Neural progenitor cell (in vitro differentiated cells): ENCODE results near the gene SLC35G1. TPM values are rescaled to one million over a fixed set of nuclear protein-coding genes. Genes with fewer than 3 reads are reported as not detected.

Experiments
- DNase-seq: peaks from one replicate; pipeline ENCODE4 v3.0.0-alpha.2; 2016; ENCODE audit warnings: low spot score
- H2AFZ ChIP-seq: fragments of 200-600 bp; sonication (generic); replicated peaks from 2 replicates; pipeline ENCODE4 v1.6.1; 2016; ENCODE audit warnings: antibody characterized with exemption
- H3F3A ChIP-seq: fragments of 200-600 bp; sonication (generic); 2 replicates; pipeline ENCODE4 v1.6.1; 2016; ENCODE audit warnings: antibody characterized with exemption, low read depth
- H3K27ac ChIP-seq: fragments of 200-600 bp; sonication (generic); 2 replicates; pipeline ENCODE4 v1.5.1; 2016; ENCODE audit warnings: mild to moderate bottlenecking
- H3K27me3 ChIP-seq: fragments of 200-600 bp; sonication (generic); 2 replicates; pipeline ENCODE4 v1.6.1; 2016; ENCODE audit warnings: mild to moderate bottlenecking, moderate library complexity
- H3K36me3 ChIP-seq: fragments of 200-600 bp; sonication (generic); 2 replicates; pipeline ENCODE4 v1.5.1; 2016
- H3K4me1 ChIP-seq: fragments of 200-600 bp; sonication (generic); 2 replicates; pipeline ENCODE4 v1.6.1; 2016; ENCODE audit warnings: mixed run types
- H3K4me2 ChIP-seq: fragments of 200-600 bp; sonication (generic); 2 replicates; pipeline ENCODE4 v1.6.1; 2016
- H3K4me3 ChIP-seq: fragments of 200-600 bp; sonication (generic); 2 replicates; pipeline ENCODE4 v1.5.1; 2016
- H3K79me2 ChIP-seq: fragments of 200-600 bp; sonication (generic); 2 replicates; pipeline ENCODE4 v1.6.1; 2016; ENCODE audit warnings: low read depth
- H3K9ac ChIP-seq: fragments of 200-600 bp; sonication (generic); 2 replicates; pipeline ENCODE4 v1.6.1; 2016
- H3K9me3 ChIP-seq: fragments of 200-600 bp; sonication (generic); 2 replicates; pipeline ENCODE4 v1.5.1; 2016; ENCODE audit warnings: low read depth
- H4K20me1 ChIP-seq: fragments of 200-600 bp; sonication (generic); 2 replicates; pipeline ENCODE4 v1.6.1; 2016; ENCODE audit warnings: low read depth
- H3K27ac Mint-ChIP-seq: 3 replicates; pipeline ENCODE4 v1.8.0; 2021; ENCODE audit warnings: mixed read lengths
- H3K27me3 Mint-ChIP-seq: 2 replicates; pipeline ENCODE4 v1.8.0; 2022; ENCODE audit warnings: low read depth, mild to moderate bottlenecking, inconsistent platforms, moderate library complexity, mixed read lengths; ENCODE audit not compliant: insufficient read depth
- H3K36me3 Mint-ChIP-seq: 3 replicates; pipeline ENCODE4 v1.8.0; 2021; ENCODE audit warnings: mixed read lengths
- H3K4me1 Mint-ChIP-seq: 3 replicates; pipeline ENCODE4 v1.8.0; 2021; ENCODE audit warnings: mixed read lengths
- H3K4me3 Mint-ChIP-seq: 3 replicates; pipeline ENCODE4 v1.8.0; 2021; ENCODE audit warnings: mild to moderate bottlenecking, moderate library complexity, mixed read lengths
- H3K9me3 Mint-ChIP-seq: 3 replicates; pipeline ENCODE4 v1.8.0; 2020; ENCODE audit warnings: mixed read lengths
- EZH2 ChIP-seq: fragments of 200-600 bp; sonication (generic); IDR thresholded peaks from 2 replicates; pipeline ENCODE4 v1.6.1; 2017; ENCODE audit warnings: antibody characterized with exemption, mild to moderate bottlenecking, moderate library complexity
- EZH2phosphoT487 ChIP-seq: fragments of 200-600 bp; sonication (generic); IDR thresholded peaks from 2 replicates; pipeline ENCODE4 v1.6.1; 2017; ENCODE audit warnings: antibody characterized with exemption
- total RNA-seq: library from RNA; depleted of rRNA; stranded (reverse); fragments of >200 nt; gene quantifications from 2 replicates; pipeline ENCODE4 v1.2.3, GENCODE V29; 2015; ENCODE audit warnings: low replicate concordance
- TF ChIP-seq, protein P1 (sequence below): fragments of 200-600 bp; sonication (generic); IDR thresholded peaks from 2 replicates; pipeline ENCODE4 v1.5.1; 2017; ENCODE audit warnings: antibody characterized with exemption, mild to moderate bottlenecking

SLC35G1 gene
- total RNA-seq, 1 donor from 2014 or later, result 14.6 TPM

GRCh38 chr10:93913706-93914105, 19.9 kb downstream of the SLC35G1 start:
- H3K36me3 ChIP-seq, result no peaks in the 10 kb centered on the region
- TF ChIP-seq EZH2, result no peak
- TF ChIP-seq, protein P1, sequence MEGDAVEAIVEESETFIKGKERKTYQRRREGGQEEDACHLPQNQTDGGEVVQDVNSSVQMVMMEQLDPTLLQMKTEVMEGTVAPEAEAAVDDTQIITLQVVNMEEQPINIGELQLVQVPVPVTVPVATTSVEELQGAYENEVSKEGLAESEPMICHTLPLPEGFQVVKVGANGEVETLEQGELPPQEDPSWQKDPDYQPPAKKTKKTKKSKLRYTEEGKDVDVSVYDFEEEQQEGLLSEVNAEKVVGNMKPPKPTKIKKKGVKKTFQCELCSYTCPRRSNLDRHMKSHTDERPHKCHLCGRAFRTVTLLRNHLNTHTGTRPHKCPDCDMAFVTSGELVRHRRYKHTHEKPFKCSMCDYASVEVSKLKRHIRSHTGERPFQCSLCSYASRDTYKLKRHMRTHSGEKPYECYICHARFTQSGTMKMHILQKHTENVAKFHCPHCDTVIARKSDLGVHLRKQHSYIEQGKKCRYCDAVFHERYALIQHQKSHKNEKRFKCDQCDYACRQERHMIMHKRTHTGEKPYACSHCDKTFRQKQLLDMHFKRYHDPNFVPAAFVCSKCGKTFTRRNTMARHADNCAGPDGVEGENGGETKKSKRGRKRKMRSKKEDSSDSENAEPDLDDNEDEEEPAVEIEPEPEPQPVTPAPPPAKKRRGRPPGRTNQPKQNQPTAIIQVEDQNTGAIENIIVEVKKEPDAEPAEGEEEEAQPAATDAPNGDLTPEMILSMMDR, result no peak
- no peak for TF ChIP-seq EZH2phosphoT487
- no peaks in the 10 kb centered on the region for H3K27me3 ChIP-seq
- Mint-ChIP-seq H3K36me3 (peaks cover 6% of the 10 kb centered on the region), H3K27me3 (no peaks in the 10 kb centered on the region), H3K4me3 (no peak overlapping the region), H3K4me1 (no peaks in the 10 kb centered on the region), H3K9me3 (no peaks in the 10 kb centered on the region), H3K27ac (no peak overlapping the region)
- peaks cover 14% of the 10 kb centered on the region for H3F3A ChIP-seq
- no peak for DNase-seq
- H2AFZ ChIP-seq, result no peak overlapping the region
- H3K4me1 ChIP-seq, result no peaks in the 10 kb centered on the region
- no peak overlapping the region for H3K27ac ChIP-seq
- H3K9me3 ChIP-seq, result no peaks in the 10 kb centered on the region
- H4K20me1 ChIP-seq, result no peaks in the 10 kb centered on the region
- H3K4me3 ChIP-seq, result no peak overlapping the region
- H3K4me2 ChIP-seq, result no peak overlapping the region
- H3K79me2 ChIP-seq, result no peaks in the 10 kb centered on the region
- H3K9ac ChIP-seq, result no peak overlapping the region

- H3K27me3 Mint-ChIP-seq, result no peaks in the 10 kb centered on the region
- Histone ChIP-seq H2AFZ (no peak overlapping the region), H3K4me3 (no peak overlapping the region), H3K4me1 (no peaks in the 10 kb centered on the region), H3K4me2 (no peak overlapping the region), H3F3A (peaks cover 14% of the 10 kb centered on the region), H3K9ac (no peak overlapping the region), H3K27ac (no peak overlapping the region), H4K20me1 (no peaks in the 10 kb centered on the region), H3K27me3 (no peaks in the 10 kb centered on the region), H3K36me3 (no peaks in the 10 kb centered on the region), H3K79me2 (no peaks in the 10 kb centered on the region), H3K9me3 (no peaks in the 10 kb centered on the region)
- DNase-seq, result peak; percentile 42
- no peaks in the 10 kb centered on the region for H3K9me3 Mint-ChIP-seq
- H3K27ac Mint-ChIP-seq, result no peak overlapping the region
- H3K4me1 Mint-ChIP-seq, result no peaks in the 10 kb centered on the region
- no peak for TF ChIP-seq EZH2phosphoT487
- H3K4me3 Mint-ChIP-seq, result no peak overlapping the region
- H3K36me3 Mint-ChIP-seq, result peaks cover 8% of the 10 kb centered on the region
Measured at GRCh38 chr10:93915598-93915997, 21.8 kb downstream of the SLC35G1 start.

GRCh38 chr10:93916257-93917063, 22.7 kb downstream of the SLC35G1 start:
- H3F3A ChIP-seq, result peaks cover 14% of the 10 kb centered on the region
- no peak overlapping the region for H3K4me3 ChIP-seq
- H3K27me3 Mint-ChIP-seq, result no peaks in the 10 kb centered on the region
- H3K4me3 Mint-ChIP-seq, result no peak overlapping the region
- H2AFZ ChIP-seq, result no peak overlapping the region
- H3K9me3 Mint-ChIP-seq, result no peaks in the 10 kb centered on the region
- TF ChIP-seq EZH2phosphoT487, result no peak
- TF ChIP-seq, protein P1, result peak; percentile 68
- no peak overlapping the region for H3K9ac ChIP-seq
- no peaks in the 10 kb centered on the region for H3K36me3 ChIP-seq
- peak; percentile 18 for DNase-seq
- H3K79me2 ChIP-seq, result no peaks in the 10 kb centered on the region
- no peak overlapping the region for H3K4me2 ChIP-seq
- H3K27me3 ChIP-seq, result no peaks in the 10 kb centered on the region
- peaks cover 8% of the 10 kb centered on the region for H3K36me3 Mint-ChIP-seq
- no peaks in the 10 kb centered on the region for H4K20me1 ChIP-seq
- no peaks in the 10 kb centered on the region for H3K4me1 ChIP-seq
- no peaks in the 10 kb centered on the region for H3K9me3 ChIP-seq
- no peaks in the 10 kb centered on the region for H3K4me1 Mint-ChIP-seq
- H3K27ac ChIP-seq, result no peak overlapping the region
- H3K27ac Mint-ChIP-seq, result no peak overlapping the region

DNA sequence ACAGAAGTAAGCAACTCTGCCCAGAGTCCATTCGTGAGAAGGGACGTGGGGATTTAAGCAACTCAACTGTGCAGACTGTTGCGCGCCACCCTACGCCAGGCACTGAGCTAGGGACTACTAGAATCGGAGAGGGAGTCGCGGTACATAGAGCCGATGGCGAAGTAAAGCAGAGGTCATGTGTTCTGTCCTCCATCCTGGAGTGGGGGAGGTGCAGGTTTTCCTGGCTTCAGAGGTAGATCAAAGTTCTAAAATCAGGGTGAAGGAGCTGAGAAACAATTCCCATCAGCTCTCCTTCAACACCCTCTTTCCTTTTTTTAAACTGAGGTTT, 23.2 kb downstream of the SLC35G1 start:
- Mint-ChIP-seq H3K36me3 (peaks cover 8% of the 10 kb centered on the region), H3K4me3 (no peak overlapping the region), H3K27me3 (no peaks in the 10 kb centered on the region), H3K27ac (no peak overlapping the region), H3K9me3 (no peaks in the 10 kb centered on the region), H3K4me1 (no peaks in the 10 kb centered on the region)
- Histone ChIP-seq H3K9me3 (no peaks in the 10 kb centered on the region), H3K9ac (no peak overlapping the region), H3K36me3 (no peaks in the 10 kb centered on the region), H2AFZ (no peak overlapping the region), H3K4me2 (no peak overlapping the region), H3F3A (peaks cover 14% of the 10 kb centered on the region), H4K20me1 (no peaks in the 10 kb centered on the region), H3K4me3 (no peak overlapping the region), H3K4me1 (no peaks in the 10 kb centered on the region), H3K27me3 (no peaks in the 10 kb centered on the region), H3K27ac (no peak overlapping the region), H3K79me2 (no peaks in the 10 kb centered on the region)
- no peak for DNase-seq
- TF ChIP-seq EZH2, result no peak
- TF ChIP-seq, protein P1, result no peak
- TF ChIP-seq EZH2phosphoT487, result no peak
